ENCODE measurements around the gene FTL.
"Not testable (repeated sequence)": the region's sequence is repeated elsewhere in the genome, so short reads cannot be mapped to it uniquely, and the experiment has no call there.

Gene FTL

DNA sequence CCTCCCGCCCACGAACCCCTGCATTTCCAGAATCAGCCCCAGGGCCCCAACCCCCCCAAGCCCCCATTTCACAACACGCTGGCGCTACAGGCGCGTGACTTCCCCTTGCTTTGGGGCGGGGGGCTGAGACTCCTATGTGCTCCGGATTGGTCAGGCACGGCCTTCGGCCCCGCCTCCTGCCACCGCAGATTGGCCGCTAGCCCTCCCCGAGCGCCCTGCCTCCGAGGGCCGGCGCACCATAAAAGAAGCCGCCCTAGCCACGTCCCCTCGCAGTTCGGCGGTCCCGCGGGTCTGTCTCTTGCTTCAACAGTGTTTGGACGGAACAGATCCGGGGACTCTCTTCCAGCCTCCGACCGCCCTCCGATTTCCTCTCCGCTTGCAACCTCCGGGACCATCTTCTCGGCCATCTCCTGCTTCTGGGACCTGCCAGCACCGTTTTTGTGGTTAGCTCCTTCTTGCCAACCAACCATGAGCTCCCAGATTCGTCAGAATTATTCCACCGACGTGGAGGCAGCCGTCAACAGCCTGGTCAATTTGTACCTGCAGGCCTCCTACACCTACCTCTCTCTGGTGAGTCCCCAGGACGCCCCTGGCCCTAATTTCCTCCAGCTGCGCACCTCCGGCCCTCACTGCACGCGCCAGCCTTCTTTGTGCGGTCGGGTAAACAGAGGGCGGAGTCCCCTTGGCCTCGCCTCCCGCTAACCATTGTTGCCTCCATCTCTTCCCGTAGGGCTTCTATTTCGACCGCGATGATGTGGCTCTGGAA lies at the start of gene FTL:
Gene FTL, plus strand, starts transcription at position 270 of the 766 bp plus-strand sequence. Its CDS starts 199 bp downstream, at position 469.
- peak; percentile 69 to 86 for DNase-seq (ENCODE audit: low read depth in 2 of 2)

DNA sequence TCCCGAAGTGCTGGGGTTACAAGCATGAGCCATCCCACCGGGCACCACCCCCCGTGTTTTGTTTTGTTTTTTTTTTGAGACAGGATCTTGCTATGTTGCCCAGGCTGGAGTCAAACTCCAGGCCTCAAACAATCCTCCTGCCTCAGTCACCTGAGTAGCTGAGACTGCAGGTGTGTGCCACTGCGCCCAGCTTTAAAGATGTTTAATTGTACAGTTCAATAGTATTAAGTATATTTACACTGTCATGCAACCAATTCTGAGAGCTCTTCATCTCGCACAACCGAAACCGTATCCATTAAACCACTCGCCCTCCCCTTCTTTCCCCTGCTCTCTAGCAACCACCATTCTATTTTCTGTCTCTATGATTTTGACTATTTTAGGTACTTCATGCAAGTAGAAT lies 49.4 kb upstream of the FTL start:
- DNase-seq (ENCODE audit: low read depth in 2 of 2), result no peak

DNA sequence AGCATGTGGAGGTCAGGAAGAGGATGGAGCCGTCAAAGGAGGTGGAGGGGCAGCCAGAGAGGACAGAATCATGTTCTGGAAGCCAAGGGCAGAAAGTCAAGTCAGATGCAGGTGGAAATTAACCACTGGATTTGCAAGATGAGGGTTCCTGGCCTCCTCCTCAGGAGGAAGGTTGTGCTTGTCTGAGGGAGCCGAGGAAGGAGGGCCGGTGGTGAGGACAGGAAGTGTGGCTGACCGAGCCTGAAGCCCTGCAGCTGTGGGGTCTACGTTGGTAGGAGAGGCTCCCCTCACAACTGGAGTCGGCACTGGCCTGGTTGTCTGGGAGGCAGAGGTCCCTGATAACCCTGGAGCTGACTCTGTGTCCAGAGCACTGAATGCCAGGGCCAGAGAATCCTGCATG lies 47.0 kb upstream of the FTL start:
- DNase-seq (ENCODE audit: low read depth in 2 of 2), result no peak

DNA sequence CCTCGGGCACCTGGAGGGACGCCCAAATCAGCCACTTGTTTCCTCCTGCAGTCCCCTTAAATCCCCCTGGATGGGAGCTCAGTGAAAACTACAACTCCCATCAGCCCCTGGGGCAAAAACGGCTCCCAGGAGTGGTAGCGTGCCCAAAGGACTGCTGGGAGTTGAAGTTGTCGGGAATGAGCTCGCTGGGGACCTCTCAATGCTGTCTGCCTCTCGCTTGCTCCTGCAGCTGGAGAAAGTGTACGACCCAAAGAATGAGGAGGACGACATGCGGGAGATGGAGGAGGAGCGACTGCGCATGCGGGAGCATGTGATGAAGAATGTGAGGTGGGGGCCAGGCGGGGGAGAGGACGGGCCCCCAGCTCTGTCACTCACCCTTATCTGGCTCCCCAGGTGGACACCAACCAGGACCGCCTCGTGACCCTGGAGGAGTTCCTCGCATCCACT lies 46.3 kb upstream of the FTL start:
- DNase-seq (ENCODE audit: low read depth in 2 of 2), result no peak

DNA sequence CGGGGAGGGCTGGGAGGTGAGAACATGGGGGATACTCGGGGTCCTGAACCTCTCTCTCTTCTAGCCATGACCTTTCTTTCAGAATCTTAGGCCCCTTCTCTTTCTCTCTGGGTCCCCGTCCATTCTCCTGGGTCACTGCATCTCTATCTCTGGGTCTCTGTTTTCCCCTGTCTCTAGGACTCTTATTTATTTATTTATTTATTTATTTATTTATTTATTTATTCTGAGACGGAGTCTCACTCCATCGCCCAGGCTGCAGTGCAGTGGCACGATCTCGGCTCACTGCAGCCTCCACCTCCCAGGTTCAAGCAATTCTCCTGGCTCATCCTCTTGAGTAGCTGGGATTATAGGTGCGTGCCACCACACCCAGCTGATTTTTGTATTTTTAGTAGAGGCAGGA lies 45.8 kb upstream of the FTL start:
- DNase-seq (ENCODE audit: low read depth in 2 of 2), result not testable (repeated sequence)

DNA sequence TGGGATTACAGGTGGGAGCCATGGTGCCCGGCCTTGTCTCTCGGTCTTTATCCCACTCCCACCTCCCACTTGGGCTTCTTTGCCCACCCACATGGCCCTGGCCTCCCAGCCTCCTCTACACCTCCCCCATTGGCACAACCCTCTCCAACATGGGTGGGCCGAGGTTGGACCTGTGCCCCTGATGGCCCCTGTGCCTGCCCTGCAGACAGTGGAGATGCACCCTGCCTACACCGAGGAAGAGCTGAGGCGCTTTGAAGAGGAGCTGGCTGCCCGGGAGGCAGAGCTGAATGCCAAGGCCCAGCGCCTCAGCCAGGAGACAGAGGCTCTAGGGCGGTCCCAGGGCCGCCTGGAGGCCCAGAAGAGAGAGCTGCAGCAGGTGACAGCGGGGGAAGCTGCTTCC lies 44.2 kb upstream of the FTL start:
- DNase-seq (ENCODE audit: low read depth in 2 of 2), result no peak

DNA sequence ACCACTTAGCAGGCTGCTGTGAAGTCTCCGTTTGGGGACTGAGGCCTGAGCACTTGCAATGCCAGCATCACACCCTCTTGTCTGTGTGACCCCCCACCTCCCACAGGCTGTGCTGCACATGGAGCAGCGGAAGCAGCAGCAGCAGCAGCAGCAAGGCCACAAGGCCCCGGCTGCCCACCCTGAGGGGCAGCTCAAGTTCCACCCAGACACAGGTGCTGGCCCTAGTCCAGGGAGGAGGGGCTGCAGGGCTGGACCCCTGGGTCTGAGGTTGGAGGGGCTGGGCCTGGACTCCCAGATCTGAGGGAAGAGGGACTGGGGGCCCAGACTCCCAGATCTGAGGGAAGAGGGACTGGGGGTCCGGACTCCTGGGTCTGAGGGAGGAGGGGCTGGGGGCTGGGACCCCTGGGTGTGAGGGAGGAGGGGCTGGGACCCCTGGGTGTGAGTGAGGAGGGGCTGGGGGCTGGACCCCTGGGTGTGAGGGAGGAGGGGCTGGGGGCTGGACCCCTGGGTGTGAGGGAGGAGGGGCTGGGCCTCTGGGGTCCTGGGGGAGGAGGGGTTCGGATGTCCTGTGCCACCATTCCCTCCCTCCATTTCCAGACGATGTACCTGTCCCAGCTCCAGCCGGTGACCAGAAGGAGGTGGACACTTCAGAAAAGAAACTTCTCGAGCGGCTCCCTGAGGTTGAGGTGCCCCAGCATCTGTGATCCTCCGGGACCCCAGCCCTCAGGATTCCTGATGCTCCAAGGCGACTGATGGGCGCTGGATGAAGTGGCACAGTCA lies 43.2 kb upstream of the FTL start:
- DNase-seq (ENCODE audit: low read depth in 2 of 2), result no peak

DNA sequence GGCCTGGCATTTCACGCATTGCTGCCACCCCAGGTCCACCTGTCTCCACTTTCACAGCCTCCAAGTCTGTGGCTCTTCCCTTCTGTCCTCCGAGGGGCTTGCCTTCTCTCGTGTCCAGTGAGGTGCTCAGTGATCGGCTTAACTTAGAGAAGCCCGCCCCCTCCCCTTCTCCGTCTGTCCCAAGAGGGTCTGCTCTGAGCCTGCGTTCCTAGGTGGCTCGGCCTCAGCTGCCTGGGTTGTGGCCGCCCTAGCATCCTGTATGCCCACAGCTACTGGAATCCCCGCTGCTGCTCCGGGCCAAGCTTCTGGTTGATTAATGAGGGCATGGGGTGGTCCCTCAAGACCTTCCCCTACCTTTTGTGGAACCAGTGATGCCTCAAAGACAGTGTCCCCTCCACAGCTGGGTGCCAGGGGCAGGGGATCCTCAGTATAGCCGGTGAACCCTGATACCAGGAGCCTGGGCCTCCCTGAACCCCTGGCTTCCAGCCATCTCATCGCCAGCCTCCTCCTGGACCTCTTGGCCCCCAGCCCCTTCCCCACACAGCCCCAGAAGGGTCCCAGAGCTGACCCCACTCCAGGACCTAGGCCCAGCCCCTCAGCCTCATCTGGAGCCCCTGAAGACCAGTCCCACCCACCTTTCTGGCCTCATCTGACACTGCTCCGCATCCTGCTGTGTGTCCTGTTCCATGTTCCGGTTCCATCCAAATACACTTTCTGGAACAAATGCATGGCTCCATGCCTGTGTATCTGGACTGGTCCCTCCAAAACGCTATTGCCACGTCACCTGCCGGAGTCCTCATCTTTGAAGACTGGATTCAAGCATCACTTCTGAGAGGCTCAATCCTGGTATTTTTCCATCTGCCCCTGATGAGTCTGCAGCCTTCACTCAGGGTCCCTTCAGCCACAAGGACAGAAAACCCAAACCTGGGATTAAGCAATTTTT lies 42.3 kb upstream of the FTL start:
- no peak for DNase-seq (ENCODE audit: low read depth in 2 of 2)

DNA sequence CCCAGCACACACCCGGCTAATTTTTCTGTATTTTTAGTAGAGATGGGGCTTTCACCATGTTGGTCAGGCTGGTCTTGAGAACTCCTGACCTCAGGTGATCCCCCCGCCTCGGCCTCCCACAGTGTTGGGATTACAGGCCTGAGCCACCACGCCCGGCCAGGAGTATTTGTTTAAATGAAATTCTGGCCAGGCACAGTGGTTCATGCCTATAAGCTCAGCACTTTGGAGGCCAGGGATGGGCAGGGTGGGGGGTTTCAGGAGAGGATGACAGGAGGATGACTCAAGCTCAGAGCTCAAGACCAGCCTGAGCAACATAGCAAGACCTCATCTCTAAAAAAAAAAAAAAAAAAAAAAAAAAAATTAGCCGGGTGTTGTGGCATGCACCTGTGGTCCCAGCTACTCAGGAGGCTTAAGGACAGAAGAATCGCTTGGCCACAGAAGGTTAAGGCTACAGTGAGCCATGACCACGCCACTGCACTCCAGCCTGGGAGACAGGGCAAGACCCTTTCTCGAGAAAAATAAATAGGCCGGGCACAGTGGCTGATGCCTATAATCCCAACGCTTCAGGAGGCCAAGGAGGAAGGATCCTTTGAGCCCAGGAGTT lies 39.8 kb upstream of the FTL start:
- no peak for DNase-seq (ENCODE audit: low read depth in 2 of 2)

DNA sequence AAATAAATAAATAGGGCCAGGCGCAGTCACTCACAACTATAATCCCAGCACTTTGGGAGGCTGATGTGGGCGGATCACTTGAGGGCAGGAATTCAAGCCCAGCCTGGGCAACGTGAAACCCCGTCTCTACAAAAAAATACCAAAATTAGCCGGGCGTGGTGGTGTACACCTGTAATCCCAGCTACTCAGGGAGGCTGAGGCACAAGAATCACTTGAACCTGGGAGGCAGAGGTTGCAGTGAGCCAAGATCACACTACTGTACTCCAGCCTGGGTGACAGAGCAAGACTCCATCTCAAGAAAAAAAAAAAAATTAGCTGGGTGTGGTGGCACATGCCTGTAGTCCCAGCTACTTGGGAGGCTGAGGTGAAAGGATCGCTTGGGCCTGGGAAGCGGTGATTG lies 39.2 kb upstream of the FTL start:
- DNase-seq (ENCODE audit: low read depth in 2 of 2), result not testable (repeated sequence)

DNA sequence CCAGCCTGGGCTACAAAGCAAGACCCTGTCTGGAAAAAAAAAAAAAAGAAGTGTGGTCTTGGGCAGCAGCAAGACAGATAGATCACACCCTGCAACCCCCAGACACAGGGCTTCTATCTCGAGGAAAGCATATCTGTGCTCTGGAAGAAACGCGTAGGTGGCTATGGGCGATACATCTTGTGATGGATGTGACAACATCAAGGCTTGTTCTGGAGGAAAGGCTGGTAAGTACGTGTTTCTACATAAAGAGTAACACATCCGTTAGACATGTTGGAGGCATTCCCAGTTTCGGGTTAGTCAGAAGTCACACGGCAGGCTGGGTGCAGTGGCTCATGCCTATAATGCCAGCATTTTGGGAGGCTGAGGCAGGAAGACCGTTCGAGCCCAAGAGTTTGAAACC lies 38.2 kb upstream of the FTL start:
- no peak for DNase-seq (ENCODE audit: low read depth in 2 of 2)

DNA sequence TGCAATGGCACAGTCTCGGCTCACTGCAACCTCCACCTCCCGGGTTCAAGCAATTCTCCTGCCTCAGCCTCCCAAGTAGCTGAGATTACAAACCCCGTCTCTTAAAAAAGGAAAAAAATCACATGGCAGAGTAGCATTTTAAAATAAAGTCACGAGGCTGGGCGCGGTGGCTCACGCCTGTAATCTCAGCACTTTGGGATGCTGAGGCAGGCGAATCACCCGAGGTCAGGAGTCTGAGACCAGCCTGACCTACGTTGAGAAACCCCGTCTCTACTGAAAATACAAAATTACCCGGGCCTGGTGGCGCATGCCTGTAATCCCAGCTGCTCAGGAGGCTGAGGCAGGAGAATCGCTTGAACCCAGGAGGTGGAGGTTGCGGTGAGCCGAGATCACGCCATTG lies 37.4 kb upstream of the FTL start:
- DNase-seq (ENCODE audit: low read depth in 2 of 2), result not testable (repeated sequence)

DNA sequence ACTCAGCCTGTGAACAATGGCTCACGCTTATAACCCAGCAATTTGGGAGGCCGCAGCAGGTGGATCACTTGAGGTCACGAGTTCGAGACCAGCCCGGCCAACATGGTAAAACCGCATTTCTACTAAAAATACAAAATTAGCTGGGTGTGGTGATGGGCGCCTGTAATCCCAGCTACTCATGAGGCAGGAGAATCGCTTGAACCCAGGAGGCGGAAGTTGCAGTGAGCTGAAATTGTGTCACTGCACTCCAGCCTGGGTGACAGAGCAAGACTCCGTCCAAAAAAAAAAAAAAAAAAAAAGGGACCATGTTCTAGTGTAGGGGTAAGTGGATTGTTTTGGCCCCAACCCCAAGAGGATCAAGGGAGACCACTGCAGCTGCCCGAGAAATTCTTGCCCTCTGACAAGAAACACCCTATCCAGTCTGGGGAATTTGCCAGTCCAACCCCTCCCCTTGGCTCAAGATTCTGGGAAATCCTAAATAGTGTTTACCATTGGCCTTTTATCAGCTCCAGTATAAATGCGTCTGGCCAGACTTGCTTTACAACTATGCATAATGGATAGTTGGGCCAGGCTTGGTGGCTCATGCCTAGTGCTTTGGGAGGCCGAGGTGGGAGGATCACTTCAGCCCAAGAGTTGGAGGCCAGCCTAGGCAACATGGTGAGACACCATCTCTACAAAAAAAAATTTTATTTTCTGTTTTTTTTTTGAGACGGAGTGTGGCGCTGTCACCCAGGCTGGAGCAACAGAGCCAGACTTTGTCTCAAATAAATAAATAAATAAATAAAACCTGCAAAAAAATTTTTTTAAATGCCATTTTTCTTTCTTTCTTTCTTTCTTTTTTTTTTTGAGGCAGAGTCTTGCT lies 36.7 kb upstream of the FTL start:
- DNase-seq (ENCODE audit: low read depth in 2 of 2), result no peak

DNA sequence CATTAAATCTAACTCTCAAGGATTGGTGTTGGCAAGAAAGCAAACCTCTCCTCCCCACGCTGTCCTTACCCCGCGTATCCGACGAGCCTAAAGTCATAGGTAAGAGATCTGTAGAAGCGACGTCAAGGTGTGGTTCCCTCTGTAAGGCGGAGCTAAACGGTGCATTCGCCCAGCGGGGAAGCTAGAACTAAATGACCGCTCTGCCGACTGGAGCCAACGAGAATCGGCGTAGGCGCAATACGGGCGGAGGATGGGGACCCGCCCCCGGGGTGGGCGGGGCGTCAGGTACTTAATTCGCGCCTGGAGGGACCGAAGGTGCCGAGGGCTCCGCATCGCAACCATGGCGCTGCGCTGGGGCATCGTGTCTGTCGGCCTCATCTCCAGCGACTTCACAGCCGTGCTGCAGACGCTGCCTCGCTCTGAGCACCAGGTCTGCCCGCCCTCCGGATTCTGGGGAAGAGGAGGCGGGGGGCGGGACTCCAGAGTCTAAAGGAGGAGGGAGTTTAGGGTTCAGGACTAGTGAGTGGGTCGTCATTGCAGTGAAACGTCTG lies 31.7 kb upstream of the FTL start, which contains the start of gene DHDH:
Gene DHDH, plus strand, starts transcription at position 318 of the 551 bp plus-strand sequence. Its CDS starts 23 bp downstream, at position 341.
- DNase-seq (ENCODE audit: low read depth in 2 of 2), result peak; percentile 63 to 69

DNA sequence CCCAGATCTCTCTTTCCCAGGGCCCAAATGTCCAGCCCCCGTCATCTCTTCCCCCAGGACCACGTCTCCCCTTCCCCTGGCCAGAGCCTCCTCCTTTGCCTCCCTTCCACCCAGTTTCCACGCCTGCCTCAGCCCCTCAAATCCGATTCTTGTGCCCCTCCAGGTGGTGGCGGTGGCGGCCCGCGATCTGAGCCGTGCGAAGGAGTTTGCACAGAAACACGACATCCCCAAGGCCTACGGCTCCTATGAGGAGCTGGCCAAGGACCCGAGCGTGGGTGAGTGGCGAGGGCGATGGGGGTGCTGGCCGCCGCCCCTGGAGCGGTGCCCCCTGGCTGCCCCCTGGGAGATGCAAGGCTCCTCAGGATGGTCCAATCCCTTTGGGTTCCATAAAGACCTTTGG lies 30.3 kb upstream of the FTL start:
- DNase-seq (ENCODE audit: low read depth in 2 of 2), result no peak

DNA sequence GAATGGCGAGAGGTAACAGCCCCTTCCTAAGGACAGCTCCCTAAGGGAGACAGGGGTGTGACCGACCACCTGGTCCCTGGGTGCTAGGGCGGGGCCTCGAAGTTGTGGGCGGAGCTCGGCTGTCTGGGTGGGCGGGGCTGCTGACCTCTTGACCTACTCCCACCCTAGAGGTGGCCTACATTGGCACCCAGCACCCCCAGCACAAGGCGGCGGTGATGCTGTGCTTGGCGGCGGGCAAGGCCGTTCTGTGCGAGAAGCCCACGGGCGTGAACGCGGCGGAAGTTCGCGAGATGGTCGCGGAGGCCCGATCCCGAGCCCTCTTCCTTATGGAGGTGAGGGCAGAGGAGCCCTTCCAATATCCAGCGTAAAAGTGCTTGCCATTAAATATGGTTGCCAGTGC lies 29.2 kb upstream of the FTL start:
- no peak for DNase-seq (ENCODE audit: low read depth in 2 of 2)

DNA sequence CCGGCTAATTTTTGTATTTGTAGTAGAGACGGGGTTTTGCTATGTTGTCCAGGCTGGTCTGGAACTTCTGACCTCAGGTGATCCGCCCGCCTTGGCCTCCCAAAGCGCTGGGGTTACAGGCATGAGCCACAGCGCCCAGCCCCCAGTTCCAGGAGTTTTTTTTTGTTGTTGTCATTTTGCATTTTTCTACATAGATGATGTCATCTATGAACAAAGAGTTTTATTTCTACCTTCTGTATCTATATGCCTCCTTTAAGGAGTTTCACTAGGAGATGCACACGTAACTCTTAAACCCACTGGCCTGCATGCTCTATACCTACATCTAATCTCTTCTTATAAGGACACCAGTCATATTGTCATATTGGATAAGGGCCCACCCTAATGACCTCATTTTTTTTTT lies 26.9 kb upstream of the FTL start:
- no peak for DNase-seq (ENCODE audit: low read depth in 2 of 2)

DNA sequence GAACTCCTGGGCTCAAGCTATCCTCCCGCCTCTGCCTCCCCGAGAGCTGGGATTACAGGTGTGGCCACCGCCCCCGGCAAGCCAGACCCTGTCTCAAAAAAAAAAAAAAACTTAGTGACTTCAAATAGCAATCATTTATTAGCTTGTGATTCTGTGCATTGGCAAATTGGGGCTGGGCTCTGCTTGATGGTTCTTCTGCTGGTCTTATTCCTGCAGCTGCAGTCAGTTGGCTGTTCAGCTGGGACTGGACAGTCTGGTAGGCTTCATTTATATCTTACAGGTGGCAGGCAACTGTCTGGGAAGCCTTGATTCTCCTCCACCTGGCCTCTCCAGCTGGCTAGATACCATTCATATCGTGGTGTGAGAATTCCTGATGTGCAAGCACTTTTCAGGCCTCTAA lies 24.2 kb upstream of the FTL start:
- DNase-seq (ENCODE audit: low read depth in 2 of 2), result no peak

DNA sequence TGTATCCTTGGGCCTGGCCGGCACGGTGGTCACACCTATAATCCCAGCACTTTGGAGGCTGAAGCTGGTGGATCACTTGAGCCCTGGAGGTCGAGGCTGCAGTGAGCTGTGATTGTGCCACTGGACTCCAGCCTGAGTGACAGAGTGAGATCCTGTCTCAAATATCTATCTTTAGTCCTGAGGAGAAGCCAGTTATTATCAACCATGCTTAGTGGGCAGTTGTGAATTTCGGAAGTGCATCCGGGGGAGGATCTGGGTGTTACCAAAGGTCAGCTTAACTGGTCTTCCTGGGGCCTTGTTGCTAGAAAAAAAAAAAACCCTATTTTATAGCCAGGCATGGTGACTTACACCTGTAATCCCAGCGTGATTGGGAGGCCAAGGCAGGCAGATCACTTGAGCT lies 22.0 kb upstream of the FTL start:
- no peak for DNase-seq (ENCODE audit: low read depth in 2 of 2)

DNA sequence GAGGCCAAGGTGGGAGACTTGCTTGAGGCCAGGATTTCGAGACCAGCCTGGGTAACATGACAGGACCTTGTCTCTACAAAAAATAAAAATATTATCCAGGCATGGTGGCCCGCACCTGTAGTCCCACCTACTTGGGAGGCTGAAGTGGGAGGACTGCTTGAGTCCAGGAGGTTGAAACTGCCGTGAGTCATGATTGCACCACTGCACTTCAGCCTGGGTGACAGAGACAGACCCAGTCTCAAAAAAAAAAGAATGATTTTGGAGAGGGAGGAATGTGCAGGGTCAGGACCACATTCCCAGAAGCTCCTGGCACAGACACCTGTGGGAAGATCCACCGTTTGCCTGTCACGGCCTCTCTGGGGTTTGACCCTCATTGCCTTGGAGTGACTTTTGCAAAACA lies 19.7 kb upstream of the FTL start:
- DNase-seq (ENCODE audit: low read depth in 2 of 2), result no peak

All from stimulated activated CD4-positive, alpha-beta T cell treated with anti-CD3 and anti-CD28 coated beads, Interleukin-1b, Interleukin-23, amount 100 ng/mL, for 4 hours (primary cell).